D721Med (cell line): Measurements from ENCODE around the gene FOXP1.

Experiments used
- DNase-seq: peaks from one replicate; pipeline ENCODE4 v3.0.0; 2011; ENCODE audit warnings: low spot score; ENCODE audit not compliant: insufficient read length
- FAIRE-seq: peaks from 2 replicates; lab custom pipeline; 2011; peaks lifted over from hg19 to GRCh38; lab: Jason Lieb, UNC
- TF ChIP-seq, protein P1 (sequence below): IDR thresholded peaks from 2 replicates; pipeline ENCODE4 v1.5.1; 2012; ENCODE audit warnings: mild to moderate bottlenecking, control low read depth; ENCODE audit not compliant: insufficient read depth; ENCODE audit errors: missing control alignments

FOXP1 gene

GRCh38 chr3:71125738-71126137 lies 457.8 kb downstream of the FOXP1 start:
- TF ChIP-seq, protein P1, sequence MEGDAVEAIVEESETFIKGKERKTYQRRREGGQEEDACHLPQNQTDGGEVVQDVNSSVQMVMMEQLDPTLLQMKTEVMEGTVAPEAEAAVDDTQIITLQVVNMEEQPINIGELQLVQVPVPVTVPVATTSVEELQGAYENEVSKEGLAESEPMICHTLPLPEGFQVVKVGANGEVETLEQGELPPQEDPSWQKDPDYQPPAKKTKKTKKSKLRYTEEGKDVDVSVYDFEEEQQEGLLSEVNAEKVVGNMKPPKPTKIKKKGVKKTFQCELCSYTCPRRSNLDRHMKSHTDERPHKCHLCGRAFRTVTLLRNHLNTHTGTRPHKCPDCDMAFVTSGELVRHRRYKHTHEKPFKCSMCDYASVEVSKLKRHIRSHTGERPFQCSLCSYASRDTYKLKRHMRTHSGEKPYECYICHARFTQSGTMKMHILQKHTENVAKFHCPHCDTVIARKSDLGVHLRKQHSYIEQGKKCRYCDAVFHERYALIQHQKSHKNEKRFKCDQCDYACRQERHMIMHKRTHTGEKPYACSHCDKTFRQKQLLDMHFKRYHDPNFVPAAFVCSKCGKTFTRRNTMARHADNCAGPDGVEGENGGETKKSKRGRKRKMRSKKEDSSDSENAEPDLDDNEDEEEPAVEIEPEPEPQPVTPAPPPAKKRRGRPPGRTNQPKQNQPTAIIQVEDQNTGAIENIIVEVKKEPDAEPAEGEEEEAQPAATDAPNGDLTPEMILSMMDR: no peak
- DNase-seq: no peak
- no peak for FAIRE-seq

DNA sequence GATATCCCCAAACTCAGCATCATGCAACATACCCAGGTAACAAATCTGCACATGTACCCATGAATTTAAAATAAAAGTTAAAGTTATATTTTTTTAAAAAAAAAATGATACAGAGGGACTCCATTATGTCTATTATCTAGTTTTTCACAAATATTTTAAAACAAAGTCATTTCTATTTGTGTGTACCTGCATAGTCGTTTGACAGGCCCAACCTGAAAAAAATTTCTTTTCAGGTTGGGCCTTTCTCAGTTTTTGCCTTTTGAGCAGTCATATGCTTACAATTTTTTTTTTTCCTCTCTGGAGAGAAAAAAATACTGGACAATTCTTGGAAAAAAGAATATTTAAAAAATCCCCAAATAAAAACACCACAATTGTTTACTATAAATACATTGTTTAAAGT lies 459.5 kb downstream of the FOXP1 start:
- TF ChIP-seq, protein P1: no peak
- no peak for DNase-seq
- FAIRE-seq: no peak

- DNase-seq (no peak), FAIRE-seq (no peak)
- TF ChIP-seq, protein P1: no peak
These were observed 460.9 kb downstream of the FOXP1 start for GRCh38 chr3:71122641-71123040.

GRCh38 chr3:71121429-71122167 lies 461.9 kb downstream of the FOXP1 start:
- TF ChIP-seq, protein P1: no peak
- FAIRE-seq: no peak
- no peak for DNase-seq

DNA sequence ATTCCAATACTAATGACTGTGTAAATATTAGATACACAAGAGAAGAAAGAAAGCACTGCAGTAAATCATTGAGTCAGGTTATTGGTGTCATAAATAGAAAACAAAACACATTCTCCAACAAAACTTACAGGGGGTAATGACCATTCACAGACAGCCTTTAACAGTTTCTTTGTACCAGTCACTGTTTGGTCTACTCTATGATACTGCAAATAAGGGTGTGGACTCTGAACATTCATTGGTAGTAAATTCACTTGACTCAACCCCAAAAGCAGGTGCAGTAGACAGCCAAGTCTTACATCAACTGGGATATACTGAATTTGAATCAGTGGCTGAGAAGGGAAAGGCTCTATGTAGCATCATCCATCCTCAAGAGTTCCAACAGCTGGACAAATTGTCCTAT lies 463.5 kb downstream of the FOXP1 start:
- TF ChIP-seq, protein P1: no peak
- DNase-seq (no peak), FAIRE-seq (no peak)

GRCh38 chr3:71119171-71119570 lies 464.4 kb downstream of the FOXP1 start:
- no peak for FAIRE-seq
- no peak for DNase-seq
- TF ChIP-seq, protein P1: no peak

- DNase-seq: no peak
- no peak for FAIRE-seq
- TF ChIP-seq, protein P1: no peak
These were observed 465.1 kb downstream of the FOXP1 start for GRCh38 chr3:71118436-71118835.
